GM23338 (cell line): ENCODE results near the gene SORCS2. TPM values are rescaled to one million over a fixed set of nuclear protein-coding genes. Genes with fewer than 3 reads are reported as not detected.

Source experiments
- ATAC-seq: fragments of 200-7000 bp; cut with Tn5 transposase; 3 replicates; pipeline ENCODE4 v1.9.1; 2020
- DNase-seq: peaks from one replicate; pipeline ENCODE4 v3.0.0-alpha.2; 2015; ENCODE audit warnings: low spot score
- H2AFZ ChIP-seq: fragments of 200-600 bp; sonication (generic); 2 replicates; pipeline ENCODE4 v1.8.0; 2016; ENCODE audit warnings: antibody characterized with exemption, mild to moderate bottlenecking, moderate library complexity
- H3F3A ChIP-seq: fragments of 200-600 bp; sonication (generic); replicated peaks from 2 replicates; pipeline ENCODE4 v1.8.0; 2017; ENCODE audit warnings: antibody characterized with exemption, mixed run types, low read depth
- H3K27ac ChIP-seq: fragments of 200-600 bp; sonication (generic); 2 replicates; pipeline ENCODE4 v1.6.1; 2016; ENCODE audit warnings: low read depth
- H3K27me3 ChIP-seq: fragments of 200-600 bp; sonication (generic); 2 replicates; pipeline ENCODE4 v1.8.0; 2016; ENCODE audit warnings: mild to moderate bottlenecking, mixed run types, moderate library complexity; ENCODE audit not compliant: insufficient read depth
- H3K36me3 ChIP-seq: fragments of 200-600 bp; sonication (generic); 2 replicates; pipeline ENCODE4 v1.8.0; 2016; ENCODE audit warnings: mild to moderate bottlenecking; ENCODE audit not compliant: insufficient read depth
- H3K4me1 ChIP-seq: fragments of 200-600 bp; sonication (generic); 2 replicates; pipeline ENCODE4 v1.8.0; 2016; ENCODE audit warnings: mild to moderate bottlenecking, moderate library complexity; ENCODE audit not compliant: insufficient read depth
- H3K4me2 ChIP-seq: fragments of 200-600 bp; sonication (generic); 2 replicates; pipeline ENCODE4 v1.7.1; 2017; ENCODE audit warnings: mixed run types
- H3K4me3 ChIP-seq: fragments of 200-600 bp; sonication (generic); 2 replicates; pipeline ENCODE4 v1.6.1; 2016; ENCODE audit warnings: mixed run types
- H3K79me2 ChIP-seq: fragments of 200-600 bp; sonication (generic); replicated peaks from 2 replicates; pipeline ENCODE4 v1.8.0; 2017; ENCODE audit warnings: mild to moderate bottlenecking; ENCODE audit not compliant: insufficient read depth
- H3K9me2 ChIP-seq: fragments of 200-600 bp; sonication (generic); 2 replicates; pipeline ENCODE4 v1.8.0; 2017; ENCODE audit not compliant: insufficient read depth
- H4K20me1 ChIP-seq: fragments of 200-600 bp; sonication (generic); replicated peaks from 2 replicates; pipeline ENCODE4 v1.8.0; 2017; ENCODE audit warnings: mild to moderate bottlenecking; ENCODE audit not compliant: insufficient read depth
- H3K27ac Mint-ChIP-seq: 2 replicates; pipeline ENCODE4 v1.8.0; 2020; ENCODE audit warnings: inconsistent platforms, mild to moderate bottlenecking, moderate library complexity, mixed read lengths
- H3K27me3 Mint-ChIP-seq: 3 replicates; pipeline ENCODE4 v1.8.0; 2022; ENCODE audit warnings: low read depth, mild to moderate bottlenecking, moderate library complexity, mixed read lengths, inconsistent platforms; ENCODE audit not compliant: insufficient read depth, poor library complexity
- H3K36me3 Mint-ChIP-seq: 3 replicates; pipeline ENCODE4 v1.8.0; 2021; ENCODE audit warnings: low read depth, mild to moderate bottlenecking, inconsistent platforms, moderate library complexity, mixed read lengths
- H3K4me1 Mint-ChIP-seq: 3 replicates; pipeline ENCODE4 v1.8.0; 2020; ENCODE audit warnings: mild to moderate bottlenecking, inconsistent platforms, mixed read lengths
- H3K4me3 Mint-ChIP-seq: 3 replicates; pipeline ENCODE4 v1.8.0; 2021; ENCODE audit warnings: moderate library complexity, mild to moderate bottlenecking, inconsistent platforms, mixed read lengths
- H3K9me3 Mint-ChIP-seq: 3 replicates; pipeline ENCODE4 v1.8.0; 2020; ENCODE audit warnings: moderate library complexity, mild to moderate bottlenecking, inconsistent platforms, mixed read lengths
- CTCF ChIP-seq, 2 experiments: fragments of 200-600 bp in 1 of 2; sonication (generic) in 1 of 2; conservative IDR thresholded peaks; 2 replicates each; pipeline versions ENCODE4 v1.5.1 to v1.6.1; 2016 to 2017; ENCODE audit warnings: antibody characterized with exemption in 2 of 2, low read depth in 2 of 2, mild to moderate bottlenecking in 2 of 2, moderate library complexity in 1 of 2
- ETS1 ChIP-seq: IDR thresholded peaks from 2 replicates; pipeline ENCODE4 v1.6.1; 2016; ENCODE audit warnings: antibody characterized with exemption
- EZH2phosphoT487 ChIP-seq: fragments of 200-600 bp; sonication (generic); IDR thresholded peaks from one replicate; pipeline ENCODE4 v1.8.1; 2018; ENCODE audit warnings: antibody characterized with exemption; ENCODE audit not compliant: unreplicated experiment
- JUNB ChIP-seq: IDR thresholded peaks from one replicate; pipeline ENCODE4 v1.6.1; 2016; ENCODE audit warnings: antibody characterized with exemption; ENCODE audit not compliant: unreplicated experiment
- NANOG ChIP-seq: IDR thresholded peaks from 2 replicates; pipeline ENCODE4 v1.6.1; 2016; ENCODE audit warnings: antibody characterized with exemption, borderline replicate concordance
- POLR2AphosphoS5 ChIP-seq: IDR thresholded peaks from 2 replicates; pipeline ENCODE4 v1.6.1; 2016; ENCODE audit warnings: antibody characterized with exemption, low read depth
- REST ChIP-seq: IDR thresholded peaks from one replicate; pipeline ENCODE4 v1.6.1; 2018; ENCODE audit warnings: antibody characterized with exemption; ENCODE audit not compliant: unreplicated experiment
- STAT1 ChIP-seq: IDR thresholded peaks from one replicate; pipeline ENCODE4 v1.6.1; 2016; ENCODE audit warnings: antibody characterized with exemption; ENCODE audit not compliant: unreplicated experiment
- ZNF114 ChIP-seq: fragments of 250-450 bp; sonication (Bioruptor Pico); IDR thresholded peaks from 2 replicates; pipeline ENCODE4 v1.5.0; 2020; ENCODE audit warnings: mild to moderate bottlenecking, moderate library complexity
- ZNF331 ChIP-seq: fragments of 250-450 bp; sonication (Bioruptor Pico); IDR thresholded peaks from 2 replicates; pipeline ENCODE4 v1.5.0; 2020; ENCODE audit warnings: low read depth, mild to moderate bottlenecking, moderate library complexity
- ZNF462 ChIP-seq: fragments of 250-450 bp; sonication (Bioruptor Pico); IDR thresholded peaks from 2 replicates; pipeline ENCODE4 v1.5.0; 2020; ENCODE audit warnings: mild to moderate bottlenecking, moderate library complexity
- polyA plus RNA-seq: library from polyadenylated mRNA; unstranded; fragments of >200 nt; fragmentation: Nextera tagmentation; extraction: Ambion mirVana; gene quantifications from 2 replicates; pipeline ENCODE4 v1.2.1, GENCODE V29; 2016
- total RNA-seq: library from RNA; depleted of rRNA; stranded (reverse); fragments of >200 nt; shearing (Covaris generic); gene quantifications from 2 replicates; pipeline ENCODE4 v1.2.3, GENCODE V29; 2014

SORCS2 gene
- total and polyA plus RNA-seq, 2 experiments from 2014 or later: 0.47 to 2.4 TPM

- H3K9me3 Mint-ChIP-seq: peaks cover 5% of the 10 kb centered on the region; the same call in 2 of the 3 replicates
- Histone ChIP-seq H3K36me3 (no peaks in the 10 kb centered on the region), H3K79me2 (no peaks in the 10 kb centered on the region), H3K4me2 (no peak overlapping the region), H3K4me3 (no peak overlapping the region), H3K27me3 (no peaks in the 10 kb centered on the region), H3K9me2 (no peaks in the 10 kb centered on the region), H3F3A (no peaks in the 10 kb centered on the region), H3K27ac (no peak overlapping the region), H2AFZ (no peak overlapping the region), H3K4me1 (no peaks in the 10 kb centered on the region), H4K20me1 (no peaks in the 10 kb centered on the region)
- H3K4me1 Mint-ChIP-seq: peaks cover 5% of the 10 kb centered on the region
- TF ChIP-seq NANOG (no peak), ZNF462 (CRISPR knock-in tag) (no peak), ZNF331 (no peak), STAT1 (no peak), JUNB (no peak), ZNF114 (CRISPR knock-in tag) (no peak), CTCF (conservative IDR thresholded peaks at IDR 0.05; ENCODE audit: low read depth in 2 of 2) (no peak), EZH2phosphoT487 (no peak), POLR2AphosphoS5 (no peak), ETS1 (no peak), REST (no peak)
- no peak overlapping the region for H3K27ac Mint-ChIP-seq
- no peak overlapping the region for H3K4me3 Mint-ChIP-seq
- no peaks in the 10 kb centered on the region for H3K27me3 Mint-ChIP-seq
- ATAC-seq (no peak), DNase-seq (no peak)
- no peaks in the 10 kb centered on the region; the same call in 2 of the 3 replicates for H3K36me3 Mint-ChIP-seq
Observed at GRCh38 chr4:7263166-7263565, 70.8 kb downstream of the SORCS2 start.
